Measurements from ENCODE around the gene ZNF324.

The ZNF324 gene

DNA sequence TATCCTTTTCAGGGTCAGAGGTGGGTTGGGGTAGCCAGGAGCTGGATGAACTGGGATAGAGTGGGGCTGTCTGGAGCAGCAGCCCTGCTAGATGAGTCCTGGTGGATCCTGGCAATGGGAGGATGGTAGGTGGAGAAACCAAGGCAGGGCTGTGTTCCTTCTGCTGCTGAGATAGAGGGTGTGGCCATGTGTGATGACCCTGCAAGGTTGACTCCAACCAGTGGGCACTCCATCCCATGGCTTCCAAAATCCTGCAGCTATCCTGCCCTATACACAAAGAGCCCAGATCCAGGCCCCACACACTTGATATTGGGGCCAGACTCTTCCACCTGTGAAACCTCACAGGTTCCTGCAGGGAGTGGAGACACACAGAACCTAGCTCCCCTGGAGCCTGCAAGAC lies 6.9 kb downstream of the ZNF324 start:
- no peak for DNase-seq

DNA sequence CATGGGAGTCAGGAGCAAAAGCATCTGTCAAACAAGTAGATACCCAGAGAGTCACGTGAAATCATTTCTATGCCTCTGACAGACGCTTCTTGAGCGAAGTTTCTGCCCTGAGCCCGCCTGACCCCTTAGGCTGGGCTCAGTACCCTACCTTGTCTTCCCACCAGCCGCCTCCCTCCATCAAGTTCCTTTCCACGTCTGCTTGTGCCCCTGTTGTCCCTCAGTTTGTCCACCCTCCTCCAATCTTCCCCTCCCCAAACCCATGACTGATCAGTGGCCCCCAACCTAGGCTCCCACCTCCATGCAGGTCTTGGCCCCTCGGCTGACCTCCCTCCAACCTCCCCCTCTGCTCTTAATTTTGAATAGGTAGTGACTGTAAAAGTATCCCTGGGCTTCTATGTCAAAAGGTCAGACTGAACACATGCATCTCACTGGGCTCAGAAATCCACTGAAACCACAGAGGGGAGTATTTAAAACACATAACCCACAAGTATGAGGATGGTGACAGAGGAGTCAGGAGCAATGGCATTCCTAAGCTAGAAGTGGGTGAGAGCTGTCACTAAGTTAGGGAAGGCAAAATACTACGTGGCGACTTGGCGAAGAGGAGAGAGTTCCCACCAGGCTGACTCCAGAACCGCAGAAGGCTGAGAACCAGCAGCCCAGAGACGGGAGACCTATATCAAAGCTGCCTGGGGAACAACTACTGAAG lies 7.6 kb downstream of the ZNF324 start:
- DNase-seq: no peak

DNA sequence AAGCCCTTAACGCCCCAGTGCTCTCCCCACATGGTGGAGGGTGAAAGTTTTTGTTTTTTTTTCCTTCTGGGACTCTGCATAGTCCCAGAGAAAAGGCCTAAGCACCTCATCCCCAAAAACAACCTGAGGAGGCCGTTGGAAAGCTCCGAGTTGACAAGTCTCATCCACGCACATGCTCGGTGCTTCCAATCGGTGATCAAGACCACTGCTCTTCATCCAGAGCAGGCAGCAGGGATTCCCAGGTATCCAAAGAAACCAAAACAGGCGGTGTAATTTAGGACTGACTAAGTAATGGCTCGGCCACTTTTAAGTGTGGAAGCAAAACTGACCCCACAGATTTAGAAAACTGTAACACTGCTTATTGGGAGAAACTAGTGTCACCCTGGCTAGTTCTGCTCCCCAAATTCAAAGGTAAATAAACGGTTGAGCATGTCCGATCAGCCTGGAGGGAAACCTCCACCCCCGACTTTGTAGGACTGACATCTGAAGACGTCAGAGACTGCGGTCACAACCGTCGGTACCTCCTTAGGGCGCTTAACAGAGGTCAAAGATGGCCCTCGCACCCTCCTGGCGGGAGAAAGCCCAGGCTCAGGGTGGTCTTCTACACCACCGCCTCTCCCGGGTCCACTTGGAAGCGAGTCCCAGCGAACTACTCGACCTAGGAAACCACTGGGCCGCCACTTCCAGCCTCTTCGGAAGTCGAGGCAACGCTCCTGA lies 8.3 kb downstream of the ZNF324 start:
- DNase-seq: no peak

DNA sequence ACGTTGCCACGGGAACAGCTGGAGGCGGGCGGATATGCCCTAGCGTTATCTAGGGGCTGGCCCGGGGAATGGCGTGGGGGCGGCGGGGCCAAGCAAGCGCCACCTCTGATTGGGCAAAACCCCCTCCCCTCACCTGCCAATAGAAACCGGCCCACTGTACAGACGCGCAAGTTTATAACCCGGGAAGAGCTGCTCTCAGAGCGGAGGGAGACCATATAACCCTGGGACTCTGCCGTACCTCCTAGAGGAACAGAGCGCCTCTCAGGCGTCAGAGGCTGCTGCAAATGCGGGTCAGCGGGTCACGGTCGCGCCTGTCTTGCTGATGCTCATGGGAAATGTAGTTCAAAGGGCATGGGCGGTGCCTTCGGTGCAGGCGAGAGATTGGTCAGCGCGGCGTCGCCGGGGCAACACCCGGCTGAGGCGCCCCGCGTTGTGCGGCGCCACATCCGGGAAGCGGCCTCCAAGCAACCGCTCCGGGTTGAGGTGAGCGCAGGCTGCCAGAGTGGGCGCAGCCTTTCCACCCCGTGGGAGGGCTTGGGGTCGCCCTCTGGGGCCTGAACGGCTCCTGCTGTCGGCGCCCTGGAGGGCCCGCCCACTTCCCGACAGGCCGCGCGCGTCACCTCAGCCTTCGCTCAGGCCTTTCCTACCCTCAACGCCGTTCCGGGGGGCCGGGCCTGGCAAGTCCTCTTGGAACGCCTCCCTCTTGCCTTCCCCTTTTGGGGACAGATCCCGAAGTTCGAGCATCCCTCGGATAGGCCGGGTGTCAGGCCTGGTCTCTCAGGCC lies 9.0 kb downstream of the ZNF324 start, which contains the start of gene ZNF446:
ZNF446 (plus strand) TSS at position 639 of the 784 bp plus-strand sequence. CDS start 867 bp downstream, outside the sequence.
- peak; percentile 83 to 99 (median 93) for DNase-seq

DNA sequence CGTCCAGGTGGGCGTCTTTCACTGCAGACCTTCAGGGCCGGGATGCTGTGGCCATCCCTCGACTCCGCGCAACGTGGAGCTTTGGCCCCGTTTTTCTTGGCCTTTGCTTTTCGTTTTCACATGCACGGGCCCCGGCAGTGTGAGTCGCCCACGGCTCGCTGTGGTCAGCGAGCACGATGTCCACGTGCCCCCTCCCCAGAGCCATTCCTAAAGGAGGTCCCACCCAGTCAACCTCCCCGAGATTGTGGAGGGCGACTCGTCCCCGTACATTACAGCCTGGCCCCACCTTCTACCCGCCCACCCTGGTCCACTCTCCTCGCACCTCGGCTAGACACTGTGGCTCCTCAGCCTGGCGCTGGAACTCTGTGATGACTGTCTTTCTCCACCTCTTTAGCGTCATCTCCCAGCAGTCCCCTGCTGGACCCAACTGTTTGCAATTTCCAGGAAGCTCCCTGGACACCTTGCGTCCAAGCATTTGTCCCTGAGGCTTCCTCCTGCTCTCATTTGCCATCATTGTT lies 9.7 kb downstream of the ZNF324 start:
- DNase-seq: no peak

DNA sequence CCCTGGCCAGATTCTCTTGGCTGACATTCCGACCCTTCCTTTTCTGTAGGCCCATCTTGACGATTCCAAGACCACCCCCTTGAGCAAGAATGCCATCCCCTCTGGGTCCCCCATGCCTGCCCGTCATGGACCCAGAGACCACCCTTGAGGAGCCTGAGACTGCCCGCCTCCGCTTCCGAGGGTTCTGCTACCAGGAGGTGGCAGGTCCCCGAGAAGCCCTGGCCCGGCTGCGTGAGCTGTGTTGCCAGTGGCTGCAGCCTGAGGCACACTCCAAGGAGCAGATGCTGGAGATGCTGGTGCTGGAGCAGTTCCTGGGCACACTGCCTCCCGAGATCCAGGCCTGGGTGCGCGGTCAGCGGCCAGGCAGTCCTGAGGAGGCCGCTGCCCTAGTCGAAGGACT lies 10.2 kb downstream of the ZNF324 start:
- DNase-seq: no peak

DNA sequence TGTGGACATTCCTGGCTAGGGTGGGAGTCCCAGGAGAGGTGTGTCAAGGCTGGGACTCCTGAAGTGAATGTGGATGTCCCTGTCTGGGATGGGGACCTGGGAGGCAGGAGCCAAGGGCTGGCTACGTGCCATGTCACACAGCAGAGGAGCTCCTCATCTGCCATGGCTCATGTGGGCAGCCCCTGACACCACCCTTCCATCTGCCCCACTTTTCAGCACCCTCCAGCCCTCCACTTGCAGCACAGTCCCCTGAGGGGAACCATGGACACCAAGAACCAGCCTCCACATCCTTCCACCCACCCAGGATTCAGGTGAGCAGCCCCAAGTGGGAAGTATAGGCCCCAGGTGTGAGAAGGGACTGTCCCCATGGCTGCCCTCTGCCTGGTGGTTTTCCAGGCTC lies 11.0 kb downstream of the ZNF324 start:
- DNase-seq: no peak

DNA sequence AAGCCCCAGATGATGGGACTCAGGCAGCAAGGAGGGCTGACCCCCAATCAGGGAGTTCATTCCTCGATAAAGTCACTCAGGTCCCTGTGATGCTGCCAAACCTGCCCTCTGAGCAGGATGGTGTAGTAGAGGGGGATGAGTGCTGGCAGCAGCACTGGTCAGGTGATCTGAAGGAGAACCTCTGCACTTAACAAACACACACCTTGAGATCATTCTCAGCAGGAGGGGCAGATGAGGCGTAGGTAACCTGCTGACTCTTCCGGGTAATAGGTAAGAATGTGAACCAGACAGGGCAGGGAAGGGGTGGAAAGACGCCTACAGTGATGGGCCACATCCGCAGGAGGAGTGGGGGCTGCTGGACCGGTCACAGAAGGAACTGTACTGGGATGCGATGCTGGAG lies 12.4 kb downstream of the ZNF324 start:
- no peak for DNase-seq

DNA sequence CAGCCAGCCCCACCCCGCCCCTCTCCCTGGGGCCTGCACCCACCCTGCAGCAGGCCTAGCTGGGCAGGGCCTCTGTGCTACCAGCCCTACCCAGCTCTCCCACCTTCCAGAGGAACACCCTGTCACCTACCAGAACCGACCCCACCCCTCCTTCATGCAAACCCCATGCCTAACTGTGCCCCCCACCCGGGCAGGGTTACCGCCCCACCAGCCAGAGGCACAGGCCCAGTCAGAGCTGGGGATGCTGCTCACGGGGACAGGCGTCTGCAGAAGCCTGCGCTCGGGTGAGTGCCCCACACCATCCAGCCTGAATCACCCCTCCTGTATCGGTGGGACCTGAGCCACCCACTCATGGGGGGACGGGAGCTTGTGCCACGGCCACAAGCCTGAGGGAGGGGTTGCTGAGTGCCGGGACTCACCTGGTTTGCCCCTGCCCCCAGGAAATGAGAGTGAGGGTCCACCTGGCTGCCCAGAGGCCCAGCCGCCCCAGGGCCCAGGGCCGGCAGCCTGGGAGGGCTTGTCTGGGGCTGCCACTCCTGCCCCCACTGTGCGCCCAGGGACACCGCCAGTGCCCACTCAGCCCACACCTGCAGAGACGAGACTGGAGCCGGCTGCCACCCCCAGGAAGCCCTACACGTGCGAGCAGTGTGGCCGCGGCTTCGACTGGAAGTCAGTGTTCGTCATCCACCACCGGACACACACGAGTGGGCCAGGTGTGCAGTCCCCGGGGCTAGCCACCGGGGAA lies 13.0 kb downstream of the ZNF324 start:
- no peak for DNase-seq

DNA sequence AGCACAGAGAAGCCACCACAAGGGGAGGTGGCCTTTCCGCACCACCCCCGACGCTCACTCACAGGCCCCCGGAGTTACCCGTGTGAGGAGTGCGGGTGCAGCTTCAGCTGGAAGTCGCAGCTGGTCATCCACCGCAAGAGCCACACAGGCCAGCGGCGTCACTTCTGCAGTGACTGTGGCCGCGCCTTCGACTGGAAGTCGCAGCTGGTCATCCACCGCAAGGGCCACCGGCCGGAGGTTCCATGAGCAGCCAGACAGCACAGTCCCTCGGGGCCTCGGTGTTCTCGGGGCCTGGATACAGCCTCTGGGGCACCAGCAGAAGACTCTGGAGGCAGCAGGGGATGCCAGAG lies 13.6 kb downstream of the ZNF324 start:
- no peak for DNase-seq

DNA sequence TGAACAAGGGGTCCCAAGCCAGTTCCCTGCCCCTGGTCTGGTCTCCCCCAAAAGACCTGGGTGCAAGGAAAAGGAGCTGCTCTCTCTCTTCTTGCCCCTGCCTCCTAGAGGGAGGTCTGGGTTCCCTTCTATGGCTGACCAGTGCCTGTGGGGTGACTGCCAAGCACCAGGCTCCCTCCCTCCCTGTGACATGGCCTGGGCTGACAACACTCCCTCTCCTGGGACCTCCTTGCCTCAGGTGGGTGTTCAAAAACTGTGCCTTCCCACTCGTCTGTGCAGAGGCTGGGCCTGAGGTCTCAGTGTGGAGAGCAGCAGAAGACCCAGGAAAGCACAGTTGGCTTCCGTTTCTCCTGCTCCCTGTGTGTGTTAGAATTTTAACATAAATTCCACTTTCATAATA lies 14.0 kb downstream of the ZNF324 start:
- DNase-seq: no peak

DNA sequence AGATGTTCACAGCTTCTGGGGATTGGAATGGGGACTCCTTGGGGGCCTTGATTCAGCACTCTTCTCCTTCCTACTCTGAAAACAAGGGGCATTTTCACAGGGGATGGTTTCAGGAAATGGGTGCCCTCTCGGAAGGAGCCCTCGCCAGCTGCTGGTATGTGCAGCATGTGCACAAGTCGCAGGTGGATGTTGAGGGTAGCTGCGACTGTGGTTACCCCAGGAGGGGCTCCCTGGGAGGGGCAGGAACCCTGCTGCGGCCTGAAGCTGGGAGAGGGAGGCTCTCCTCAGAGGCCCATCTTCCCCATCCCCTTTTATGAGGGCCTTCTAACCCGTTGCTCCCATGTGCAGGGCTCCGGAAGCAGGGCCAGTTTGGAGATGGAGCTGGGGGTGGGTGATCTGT lies 15.5 kb downstream of the ZNF324 start:
- no peak for DNase-seq

DNA sequence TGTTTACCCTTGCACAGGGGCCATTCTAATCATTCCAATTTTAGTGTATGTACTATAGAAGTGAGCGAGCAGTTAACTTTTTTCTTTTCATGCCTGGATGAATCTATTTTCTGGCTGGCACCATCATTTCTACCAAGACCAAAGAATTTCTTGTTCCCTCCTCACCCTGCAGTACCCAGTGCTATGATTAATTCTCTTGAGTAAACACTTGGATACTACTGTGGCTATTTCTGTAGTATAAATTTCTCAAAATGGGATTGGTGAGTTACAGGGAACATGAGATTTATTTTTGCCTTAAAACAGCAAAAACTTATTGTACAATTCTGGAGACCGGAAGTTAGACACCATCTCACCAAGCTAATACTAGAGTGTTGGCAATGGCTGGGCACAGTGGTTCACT lies 16.9 kb downstream of the ZNF324 start:
- DNase-seq: no peak

DNA sequence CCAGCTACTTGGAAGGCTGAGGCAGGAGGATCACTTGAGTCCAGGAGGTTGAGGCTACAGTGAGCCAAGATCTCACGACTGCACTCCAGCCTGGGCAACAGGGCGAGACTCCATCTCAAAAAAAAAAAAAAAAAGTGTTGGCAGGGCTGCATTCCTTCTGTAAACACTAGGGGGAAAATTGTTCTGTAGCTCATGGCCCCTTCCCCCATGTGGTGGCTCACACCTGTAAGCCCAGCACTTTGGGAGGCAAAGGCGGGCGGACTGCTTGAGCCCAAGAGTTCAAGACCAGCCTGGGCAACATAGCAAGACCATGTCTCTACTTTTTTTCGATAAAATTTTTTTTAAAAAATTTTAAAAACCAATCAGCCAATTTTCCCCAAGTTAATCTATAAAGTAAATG lies 17.5 kb downstream of the ZNF324 start:
- DNase-seq: peak in 1 of 5 experiments; percentile 34

DNA sequence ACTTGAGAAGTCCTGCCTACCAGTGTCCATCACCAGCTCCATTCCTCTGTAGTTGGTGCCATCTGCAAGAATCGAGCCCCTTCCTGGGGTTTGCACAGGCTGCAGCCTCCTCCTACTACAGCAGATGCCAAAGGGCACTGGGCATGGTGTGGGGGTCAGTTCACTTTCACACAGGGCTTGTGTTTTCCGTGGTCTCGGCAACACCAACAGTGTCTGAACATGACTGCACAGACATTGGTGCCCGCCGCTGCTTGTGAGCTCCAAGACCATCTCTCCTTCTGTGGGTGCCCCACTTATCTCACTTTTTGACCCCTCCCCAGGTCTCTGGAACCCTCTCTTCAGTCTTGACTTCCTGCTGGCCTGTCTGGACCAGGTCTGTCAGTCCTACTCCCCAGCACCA lies 24.5 kb downstream of the ZNF324 start:
- DNase-seq: no peak

DNA sequence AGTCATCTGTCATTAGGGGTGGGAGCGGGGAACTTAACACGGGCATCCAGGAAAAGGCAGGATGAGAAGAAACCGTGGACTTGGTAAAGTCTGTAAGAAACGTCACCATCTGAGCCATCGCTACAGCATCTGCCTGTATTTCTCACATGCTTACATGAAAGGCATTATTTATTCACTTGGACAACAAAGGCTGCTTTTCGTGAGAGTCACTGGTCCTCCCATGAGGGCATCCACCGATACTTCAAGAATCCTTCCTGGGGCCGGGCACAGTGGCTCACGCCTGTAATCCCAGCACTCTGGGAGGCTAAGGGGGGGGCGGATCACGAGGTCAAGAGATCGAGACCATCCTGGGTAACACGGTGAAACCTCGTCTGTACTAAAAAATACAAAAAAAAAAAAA lies 25.4 kb downstream of the ZNF324 start:
- no peak for DNase-seq

DNA sequence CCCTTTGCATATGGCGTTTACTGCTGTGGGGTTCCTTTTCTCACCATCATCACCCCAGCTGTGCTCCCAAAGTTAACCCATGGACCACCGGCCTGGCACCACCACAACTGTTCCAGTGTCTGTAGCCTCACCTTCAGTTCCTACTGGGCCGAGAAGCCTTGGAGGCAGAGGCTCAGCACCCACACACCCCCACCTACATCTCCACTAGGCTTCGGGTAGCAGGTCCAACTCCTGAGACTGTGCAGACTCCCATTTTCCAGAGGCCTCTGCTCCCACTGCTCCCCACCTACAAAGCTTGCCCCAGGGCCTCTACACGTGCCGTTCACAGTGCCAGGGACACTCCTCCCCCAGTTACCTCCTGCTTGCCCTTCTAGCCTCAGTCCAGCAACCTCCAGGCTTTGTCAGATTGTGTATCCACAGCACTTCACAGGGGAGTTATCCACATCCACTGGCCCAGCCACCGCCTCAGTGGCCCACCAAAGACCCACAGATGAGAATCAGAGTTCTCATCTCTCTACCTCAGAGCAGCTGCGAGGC lies 30.8 kb downstream of the ZNF324 start:
- no peak for DNase-seq

DNA sequence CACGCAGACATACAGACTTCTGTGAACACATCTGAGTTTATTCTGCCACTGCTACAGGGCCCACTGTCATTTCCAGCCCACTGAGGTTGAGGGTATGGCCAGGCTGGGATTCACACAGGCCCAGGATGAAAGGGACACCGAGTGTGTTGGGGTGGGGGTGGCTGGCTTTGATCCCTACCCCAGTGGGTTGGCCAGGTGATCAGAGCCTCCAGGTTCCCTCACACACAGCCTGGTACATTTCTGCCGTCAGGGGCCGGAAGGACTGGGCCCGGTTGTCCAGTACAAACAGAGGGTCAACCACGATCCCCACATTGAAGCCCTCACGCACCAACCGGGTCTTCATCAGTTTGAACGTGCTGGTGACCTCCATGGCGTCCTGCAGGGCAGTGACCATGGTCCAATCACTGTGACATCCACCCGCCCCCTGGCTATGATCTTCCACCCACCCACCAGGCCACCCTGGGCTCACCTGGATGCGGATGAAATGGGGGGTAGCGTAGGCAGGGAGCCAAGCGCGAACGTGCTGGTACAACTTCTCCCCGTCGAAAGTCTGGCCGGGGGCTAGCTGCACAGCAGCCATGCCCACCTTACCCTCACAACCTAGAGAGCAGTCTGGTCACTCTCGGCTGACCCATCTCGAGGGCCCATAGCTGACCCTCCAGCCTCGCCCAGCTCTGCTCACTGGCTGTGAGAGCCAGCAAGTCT lies 31.6 kb downstream of the ZNF324 start:
- no peak for DNase-seq

DNA sequence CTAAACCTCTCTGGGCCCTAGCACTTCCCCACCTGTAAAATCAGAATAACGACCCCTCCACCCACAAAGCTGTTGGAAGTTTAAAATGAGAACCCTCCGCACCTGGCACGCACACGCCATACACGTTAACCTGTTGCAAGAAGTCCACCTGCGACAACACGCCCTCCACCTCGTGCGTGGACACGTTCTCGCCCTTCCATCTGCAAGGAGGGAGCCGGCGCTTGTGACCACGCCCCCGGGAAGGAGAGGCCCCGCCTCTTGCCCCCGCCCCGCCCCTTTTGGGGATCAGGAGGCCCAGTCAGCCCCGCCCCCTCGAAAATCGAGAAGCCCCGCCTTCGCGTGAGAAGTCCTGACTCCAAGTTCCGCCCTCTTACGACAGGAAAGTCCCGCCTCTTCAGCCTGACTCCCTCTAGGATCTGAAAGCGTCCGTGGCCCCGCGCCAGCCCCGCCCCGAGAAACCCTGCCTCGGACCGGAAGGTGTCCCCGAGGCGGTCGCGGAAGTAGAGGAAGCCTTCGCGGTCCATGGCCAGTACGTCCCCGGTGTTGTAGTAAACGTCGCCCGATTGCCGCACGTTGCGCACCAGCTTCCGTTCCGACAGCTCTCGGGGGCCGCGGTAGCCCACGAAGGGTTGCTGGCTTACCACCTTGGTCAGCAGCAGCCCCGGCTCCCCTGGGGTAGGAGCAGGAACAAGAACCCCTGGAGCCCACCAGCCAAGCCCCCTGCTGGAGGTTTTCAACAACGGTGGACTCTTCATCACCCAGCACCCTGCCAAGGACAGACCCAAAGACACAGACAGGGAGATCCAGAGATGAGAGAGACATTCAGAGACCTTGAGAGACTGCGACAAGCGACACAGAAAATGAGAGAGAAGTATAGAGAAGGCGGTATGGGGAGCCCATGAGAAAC lies 32.4 kb downstream of the ZNF324 start:
- peak; percentile 86 to 98 (median 91) for DNase-seq

DNA sequence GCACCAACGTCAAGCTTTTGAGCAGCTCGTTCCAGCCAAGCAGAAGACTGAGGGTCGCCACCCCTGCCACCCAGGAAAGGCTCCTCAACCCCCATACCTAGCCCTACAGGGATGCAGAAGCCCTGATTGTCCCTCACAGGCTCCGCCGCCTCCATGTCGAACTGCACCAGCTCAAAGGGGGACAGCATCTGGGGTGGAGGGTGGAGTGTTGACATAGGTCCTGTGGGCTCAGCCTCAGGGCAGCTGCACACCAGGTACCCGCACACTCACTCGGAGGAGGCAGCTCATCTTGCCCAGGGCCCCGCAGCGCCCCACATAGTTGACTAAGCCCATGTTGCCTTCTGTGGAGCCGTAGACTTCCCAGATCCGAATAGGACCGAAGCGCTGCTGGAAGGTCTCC lies 33.4 kb downstream of the ZNF324 start:
- no peak for DNase-seq

Measured in T-helper 2 cell (primary cell).